HG02973 (cell line): ENCODE results near the gene FBXW11.

Experiments
- ATAC-seq: cut with Tn5 transposase; IDR thresholded peaks from one replicate; pipeline ENCODE4 v1.9.1; 2021; ENCODE audit warnings: moderate library complexity; ENCODE audit not compliant: unreplicated experiment

The FBXW11 gene

DNA sequence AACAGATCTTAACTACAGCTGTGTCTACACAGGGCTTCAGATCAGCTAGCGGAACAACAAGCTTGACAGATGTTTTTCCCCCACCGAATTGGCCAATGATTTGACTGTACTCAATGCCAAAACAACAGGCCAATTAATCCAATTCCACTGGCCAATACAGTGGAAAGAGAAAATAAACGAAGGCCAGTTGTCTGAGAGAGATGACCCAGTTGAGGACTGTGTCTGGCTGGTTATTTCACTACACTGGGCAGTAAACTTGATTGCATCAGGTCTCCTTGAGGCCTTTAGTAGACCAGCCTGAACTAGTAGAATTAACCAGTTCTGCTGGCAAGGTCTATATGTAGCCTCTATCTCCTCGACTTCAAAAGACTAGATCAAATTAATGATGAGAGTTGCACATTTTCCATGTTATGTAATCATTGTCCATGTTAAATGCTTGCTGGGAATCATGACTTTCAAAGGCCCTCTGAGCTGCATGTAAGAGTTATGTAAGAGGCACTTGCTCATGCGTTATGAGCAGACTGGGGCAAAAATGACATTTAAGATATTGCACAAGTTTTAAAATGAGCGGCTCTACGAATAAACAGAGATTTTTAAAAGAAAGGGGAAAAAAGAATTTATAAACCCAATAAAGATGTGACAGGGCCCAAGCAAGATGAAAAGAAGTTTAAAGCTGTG is 192.5 kb downstream of the FBXW11 start:
- ATAC-seq, result no peak

GRCh38 chr5:171813270-171813669 is 193.2 kb downstream of the FBXW11 start:
- no peak for ATAC-seq
